Measurements from ENCODE around the gene RAB27A.

The RAB27A gene

DNA sequence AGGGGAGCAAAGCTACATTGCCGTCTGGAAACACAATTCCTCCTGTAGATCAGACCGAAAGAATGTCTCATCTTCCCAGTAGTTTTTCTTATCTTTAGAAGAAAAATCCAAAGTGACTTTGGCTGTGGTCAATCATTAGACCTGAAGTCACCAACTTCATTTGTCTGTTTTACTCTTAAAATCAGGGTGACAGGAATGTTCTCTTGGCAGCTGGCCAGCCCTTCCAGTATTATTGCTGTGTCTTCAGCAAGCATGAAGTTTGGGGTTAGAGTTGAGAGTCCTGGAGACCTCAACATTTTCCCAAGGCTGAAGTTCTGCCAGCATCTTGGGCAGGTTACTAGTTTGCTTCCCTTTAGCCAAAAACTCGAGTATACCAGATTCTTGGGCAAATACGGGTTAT is 125.3 kb downstream of the RAB27A start:
- H3K4me1 ChIP-seq (ENCODE audit: insufficient read depth, low read length) = no peaks in the 10 kb centered on the region
- H3K27me3 ChIP-seq (ENCODE audit: insufficient read depth, low read length) = no peaks in the 10 kb centered on the region
- H3K36me3 ChIP-seq (ENCODE audit: insufficient read depth, low read depth, low read length) = no peaks in the 10 kb centered on the region
- no peaks in the 10 kb centered on the region for H3K9me3 ChIP-seq (ENCODE audit: insufficient read depth, low read depth, low read length)
- no peak overlapping the region for H3K27ac ChIP-seq (ENCODE audit: low read length)
- H3K4me3 ChIP-seq (ENCODE audit: low read length) = no peak overlapping the region
- no peak overlapping the region for H3K9ac ChIP-seq (ENCODE audit: low read depth, low read length)

Data from iPS-20b (cell line).